ENCODE measurements around the gene WRAP73. TPM values are rescaled to one million over a fixed set of nuclear protein-coding genes. Genes with fewer than 3 reads are reported as not detected.

Gene WRAP73
- total RNA-seq, 1 experiment from 2014 or later, result 25.5 TPM

DNA sequence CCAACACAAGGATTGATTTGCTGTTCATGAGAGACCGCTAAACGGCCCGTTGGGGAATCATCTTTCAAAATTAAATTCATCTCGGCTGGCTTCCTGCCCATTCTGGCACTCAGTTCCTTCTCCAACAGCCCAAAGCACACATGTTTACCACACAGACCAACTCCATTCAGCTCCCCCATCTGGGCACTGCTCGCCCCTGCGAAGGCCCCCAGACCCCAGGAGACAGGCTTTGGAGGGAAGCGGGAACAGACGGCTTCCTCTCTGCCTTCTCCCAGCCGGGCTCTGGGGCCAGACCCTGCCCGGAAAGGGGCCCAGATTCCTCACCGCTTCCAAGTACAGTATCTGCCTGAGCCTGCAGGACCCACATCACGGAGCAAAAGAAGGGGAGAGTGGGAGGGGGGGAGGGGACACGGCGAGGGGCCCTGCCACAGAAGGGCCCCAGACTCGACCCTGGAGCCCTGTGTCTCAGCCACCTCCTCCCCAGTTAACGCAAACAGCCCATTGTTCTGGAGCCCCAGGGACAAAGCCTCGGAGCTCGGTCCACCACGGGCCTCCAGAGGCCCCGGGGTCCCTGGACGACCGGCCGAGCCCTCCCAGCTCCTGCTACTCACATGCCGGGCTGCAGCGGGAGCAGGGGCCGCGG is 39.3 kb downstream of the WRAP73 start:
- in situ Hi-C loops (cut with HindIII; ENCODE audit: low pct_unique_long_range_greater_than_20kb, low sequenced_read_pairs), result no loop called here
- DNase-seq (ENCODE audit: low read depth, low spot score), result no peak

DNA sequence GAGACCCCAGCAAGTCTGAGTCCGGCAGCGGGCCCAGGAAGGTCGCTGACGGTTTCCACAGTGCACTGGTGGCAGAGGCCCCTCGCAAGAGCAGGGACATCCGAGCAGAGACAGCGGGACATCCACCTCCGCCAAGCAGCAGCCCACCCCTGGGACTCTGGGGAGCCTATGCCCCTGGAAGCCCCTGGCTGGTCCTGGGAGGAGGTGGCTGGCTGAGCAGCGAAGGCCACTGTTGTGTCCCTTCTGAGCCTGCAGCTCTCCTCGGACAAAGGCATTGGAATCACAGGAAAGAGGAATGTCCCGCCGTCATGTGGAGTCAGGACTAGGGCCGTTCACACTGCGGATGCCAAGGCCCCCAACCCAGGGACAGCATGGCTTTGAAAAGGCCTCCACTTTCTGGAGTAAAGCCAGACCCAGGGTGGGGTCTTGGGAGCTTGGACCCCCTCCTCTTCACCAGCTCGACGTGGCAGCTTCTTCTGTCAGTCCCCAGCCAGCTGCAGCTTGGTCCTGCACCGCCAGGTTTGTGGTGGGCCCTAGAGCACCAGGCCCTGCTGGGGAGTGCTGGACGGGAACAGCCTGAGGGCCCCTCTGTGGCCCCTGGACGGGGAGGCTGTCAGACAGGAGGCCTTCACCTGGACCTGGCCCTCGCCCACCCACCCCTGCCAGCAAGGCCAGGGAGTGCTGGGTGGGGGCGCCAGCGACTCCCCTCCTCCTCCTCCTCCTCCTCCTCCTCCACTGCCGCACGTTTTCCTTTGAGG is 40.0 kb downstream of the WRAP73 start:
- in situ Hi-C loops (cut with HindIII; ENCODE audit: low pct_unique_long_range_greater_than_20kb, low sequenced_read_pairs), result no loop called here
- no peak for DNase-seq (ENCODE audit: low read depth, low spot score)

DNA sequence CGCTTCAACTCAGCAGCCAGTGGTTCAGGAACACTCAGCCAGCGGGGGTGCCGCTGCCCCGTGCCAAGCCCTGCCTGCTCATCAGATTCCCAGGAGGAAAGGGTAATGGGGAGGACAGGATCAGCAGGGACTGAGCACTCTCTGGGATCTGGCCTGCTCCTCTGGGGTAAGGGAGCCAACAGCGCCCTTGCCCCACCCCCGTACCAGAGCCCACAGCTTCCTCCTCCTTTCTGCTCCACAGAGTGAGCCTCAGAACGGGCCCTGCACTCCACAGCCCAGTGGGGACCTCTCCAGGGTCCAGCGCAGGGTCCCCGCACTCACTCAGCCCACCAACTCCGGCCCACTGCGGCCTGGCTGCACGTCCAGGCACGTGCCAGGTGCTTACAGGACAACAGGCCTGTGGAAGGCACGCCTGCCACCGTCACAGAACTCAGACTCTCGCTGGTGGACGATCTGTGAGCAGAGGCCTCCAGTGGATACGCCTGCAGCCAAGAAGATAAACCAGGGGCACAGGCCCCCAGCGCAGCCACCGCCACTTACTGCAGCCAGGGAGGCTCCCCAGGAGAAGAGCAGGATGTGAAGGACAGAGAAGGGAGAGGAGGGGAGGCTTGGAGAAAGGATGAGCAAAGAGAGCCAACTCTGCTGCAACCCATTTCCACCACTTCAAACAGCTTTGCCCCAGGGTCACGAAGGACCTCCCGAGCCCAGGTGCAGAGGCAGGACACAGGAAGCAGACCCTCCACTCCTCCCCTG is 40.7 kb downstream of the WRAP73 start:
- in situ Hi-C loops (cut with HindIII; ENCODE audit: low pct_unique_long_range_greater_than_20kb, low sequenced_read_pairs), result no loop called here
- no peak for DNase-seq (ENCODE audit: low read depth, low spot score)

DNA sequence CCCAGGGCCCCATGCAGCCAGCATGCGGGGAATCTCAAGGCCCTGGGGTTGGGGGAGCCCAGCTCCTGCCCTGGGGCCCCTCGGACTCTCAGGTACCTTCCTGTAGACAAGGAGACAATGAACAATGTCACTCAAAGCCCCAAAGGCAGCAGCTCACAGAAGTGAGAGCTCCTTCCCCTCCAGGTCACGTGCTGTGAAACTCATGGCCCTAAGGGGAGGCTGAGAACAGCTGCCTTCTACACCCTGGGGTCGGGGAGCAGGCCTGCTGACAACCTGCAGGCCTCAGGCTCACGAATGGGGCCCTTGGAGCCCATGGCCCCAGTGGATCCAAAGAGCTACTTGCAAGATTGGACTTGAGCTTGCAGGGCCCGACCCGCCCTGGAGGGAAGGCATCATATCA is 41.7 kb downstream of the WRAP73 start:
- DNase-seq (ENCODE audit: low read depth, low spot score), result no peak
- in situ Hi-C loops (cut with HindIII; ENCODE audit: low pct_unique_long_range_greater_than_20kb, low sequenced_read_pairs), result no loop called here

DNA sequence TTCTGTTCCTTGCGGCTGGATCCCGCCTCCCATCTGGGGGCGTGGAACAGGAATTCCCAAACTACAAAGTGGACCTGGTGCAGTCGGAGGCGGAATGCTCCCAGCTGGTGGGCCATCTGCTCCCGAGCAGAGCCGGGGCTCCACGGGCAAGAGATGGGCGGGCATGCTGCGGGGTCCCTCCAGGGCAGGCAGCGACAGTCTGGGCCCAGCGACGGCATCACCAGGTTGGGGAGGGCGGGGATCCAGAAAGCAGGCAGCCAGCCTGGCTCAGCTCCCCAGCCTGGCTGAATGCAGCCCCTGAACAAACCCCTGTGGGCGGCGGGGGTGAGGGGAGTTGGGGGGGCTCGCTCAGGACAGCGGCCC is 42.2 kb downstream of the WRAP73 start:
- in situ Hi-C loops (cut with HindIII; ENCODE audit: low pct_unique_long_range_greater_than_20kb, low sequenced_read_pairs), result no loop called here
- no peak for DNase-seq (ENCODE audit: low read depth, low spot score)

DNA sequence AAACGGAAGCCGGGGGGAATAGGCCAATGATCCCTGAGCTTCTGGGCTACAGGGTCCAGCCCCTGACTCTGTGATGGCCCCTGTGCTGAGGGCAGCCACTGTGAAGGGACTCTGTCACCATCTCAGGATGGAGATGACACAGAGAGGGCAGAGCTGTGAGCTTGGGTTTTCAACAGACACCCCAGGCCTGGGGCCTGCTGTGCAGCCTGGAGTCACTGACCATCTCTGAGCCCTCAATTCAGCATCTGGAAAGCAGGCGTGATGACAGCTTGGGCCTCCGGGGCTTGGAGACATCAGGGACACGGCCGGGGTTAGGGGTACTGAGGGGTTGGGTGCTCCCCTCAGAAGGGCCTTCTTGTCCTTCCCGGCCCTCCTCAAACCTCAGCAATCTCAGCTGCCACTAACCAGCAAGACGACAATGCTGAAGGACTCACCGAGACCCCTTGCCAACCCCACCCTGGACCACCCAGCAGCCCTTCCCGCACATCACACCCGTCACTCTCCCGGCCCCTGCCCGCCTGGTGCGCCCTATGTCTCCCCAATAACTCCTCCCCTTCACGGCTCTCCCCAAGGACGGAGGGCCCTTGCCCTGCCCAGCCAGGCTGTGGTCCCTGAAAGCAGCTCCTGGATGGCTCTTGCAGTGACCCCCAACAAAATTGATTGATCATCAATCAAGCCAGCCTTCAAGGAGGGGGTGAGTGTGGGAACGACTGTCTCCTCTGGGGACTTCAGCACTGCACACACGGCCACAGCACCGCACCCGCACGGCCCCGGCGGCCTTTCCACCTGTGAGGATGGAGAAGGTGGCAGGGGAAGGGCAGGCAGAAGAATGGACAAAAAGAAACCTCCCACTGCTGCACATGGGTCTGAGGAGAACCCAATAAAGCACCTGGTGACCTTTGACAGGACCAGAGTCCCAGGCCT is 42.9 kb downstream of the WRAP73 start:
- in situ Hi-C loops (cut with HindIII; ENCODE audit: low pct_unique_long_range_greater_than_20kb, low sequenced_read_pairs), result no loop called here
- no peak for DNase-seq (ENCODE audit: low read depth, low spot score)

DNA sequence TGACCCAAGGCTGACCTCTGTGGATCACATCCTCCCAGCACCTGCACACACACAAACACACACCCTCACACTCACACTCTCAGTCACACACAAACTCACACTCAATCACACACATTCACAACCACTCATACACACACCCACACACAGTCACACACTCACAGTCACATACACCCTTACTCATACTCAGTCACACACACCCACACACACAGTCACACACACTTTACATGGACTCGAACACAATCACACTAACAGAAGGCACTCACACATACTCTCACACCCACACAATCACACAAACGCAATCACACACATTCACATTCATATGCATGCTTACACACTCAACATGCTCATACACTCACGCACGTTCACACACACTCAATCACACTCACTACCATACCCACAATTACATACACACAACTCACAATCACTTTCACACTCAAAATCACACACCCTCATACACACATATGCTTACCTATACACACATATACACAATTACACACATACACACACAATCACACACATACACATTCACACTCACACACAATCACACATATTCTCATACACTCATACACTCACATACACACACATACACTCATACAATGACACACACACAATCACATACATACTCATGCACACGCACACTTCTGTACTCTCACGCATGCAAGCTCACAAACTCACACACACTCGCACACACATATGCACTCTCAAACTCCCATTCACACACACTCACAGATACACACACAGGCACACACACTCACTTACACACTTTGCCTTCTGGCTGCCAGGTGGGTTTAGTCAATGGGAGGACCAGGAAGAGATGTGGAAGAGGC is 44.7 kb downstream of the WRAP73 start:
- no peak for DNase-seq (ENCODE audit: low read depth, low spot score)
- in situ Hi-C loops (cut with HindIII; ENCODE audit: low pct_unique_long_range_greater_than_20kb, low sequenced_read_pairs), result no loop called here

DNA sequence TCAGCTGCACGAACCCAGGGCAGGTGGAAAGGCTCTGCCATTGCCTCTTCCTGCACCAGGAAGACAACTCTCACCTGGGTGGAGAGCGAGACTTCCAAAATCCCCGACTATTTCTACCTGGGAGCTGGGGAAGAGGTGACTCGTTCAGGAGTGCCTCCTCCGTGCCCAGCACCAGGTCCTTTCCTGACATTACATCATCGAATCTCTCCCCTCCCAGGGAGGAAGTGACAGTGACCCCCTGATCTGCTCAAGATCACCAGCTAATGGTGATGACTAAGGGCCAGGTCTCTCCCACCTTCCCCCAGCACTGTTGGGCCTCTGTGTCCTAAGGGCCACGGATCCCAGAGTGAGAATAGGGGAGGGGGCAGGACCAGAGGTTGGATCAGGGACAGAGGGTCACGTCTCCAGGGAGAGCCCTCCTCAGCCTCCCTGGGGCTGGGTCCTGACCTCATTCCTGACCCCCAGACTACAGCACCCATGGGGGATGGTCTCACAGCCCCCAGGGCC is 45.4 kb downstream of the WRAP73 start:
- in situ Hi-C loops (cut with HindIII; ENCODE audit: low pct_unique_long_range_greater_than_20kb, low sequenced_read_pairs), result no loop called here
- DNase-seq (ENCODE audit: low read depth, low spot score), result no peak

DNA sequence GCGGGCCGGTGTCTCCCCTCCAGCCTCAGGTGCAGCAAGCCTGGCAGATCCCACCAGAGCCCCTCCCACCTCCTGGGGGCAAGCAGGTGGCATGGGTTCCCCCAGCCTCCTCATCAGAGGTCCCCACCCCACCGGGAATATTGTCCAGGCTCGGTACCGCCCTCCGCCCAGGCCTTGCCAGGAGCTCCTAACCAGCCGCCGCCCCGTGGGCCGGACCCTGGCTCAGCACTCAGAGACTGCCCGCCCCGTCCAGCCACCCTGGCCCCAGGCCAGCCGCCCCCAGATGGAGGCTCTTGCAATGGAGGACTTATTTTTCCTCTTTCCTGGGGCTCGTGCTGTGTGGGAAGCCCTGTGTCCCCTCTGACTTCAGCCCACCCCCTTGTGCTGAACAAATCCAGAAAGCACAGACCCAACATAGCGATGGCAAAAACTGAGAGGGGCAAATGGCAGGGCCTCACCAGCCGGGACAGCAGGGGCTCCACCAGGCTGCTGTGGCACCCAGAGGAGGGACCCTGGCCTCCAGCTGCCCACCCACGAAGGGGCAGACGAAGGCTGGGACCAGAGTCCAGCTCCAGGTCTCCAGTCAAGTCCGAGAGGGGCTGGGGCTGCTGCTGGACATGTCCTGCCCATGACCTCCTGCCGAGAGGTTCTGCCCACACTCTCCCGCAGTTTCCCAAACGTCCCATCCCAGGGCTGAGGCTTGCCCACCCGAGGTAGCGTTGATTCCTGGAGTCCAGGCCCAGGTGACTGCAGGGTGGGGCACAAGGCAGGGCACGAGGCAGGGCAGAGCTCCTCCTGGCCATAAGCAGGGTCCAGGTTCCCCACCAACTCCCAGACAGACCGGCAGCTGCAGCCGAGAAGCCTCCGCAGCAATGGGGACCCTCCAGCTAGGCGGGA is 46.1 kb downstream of the WRAP73 start:
- in situ Hi-C loops (cut with HindIII; ENCODE audit: low pct_unique_long_range_greater_than_20kb, low sequenced_read_pairs), result no loop called here
- no peak for DNase-seq (ENCODE audit: low read depth, low spot score)

DNA sequence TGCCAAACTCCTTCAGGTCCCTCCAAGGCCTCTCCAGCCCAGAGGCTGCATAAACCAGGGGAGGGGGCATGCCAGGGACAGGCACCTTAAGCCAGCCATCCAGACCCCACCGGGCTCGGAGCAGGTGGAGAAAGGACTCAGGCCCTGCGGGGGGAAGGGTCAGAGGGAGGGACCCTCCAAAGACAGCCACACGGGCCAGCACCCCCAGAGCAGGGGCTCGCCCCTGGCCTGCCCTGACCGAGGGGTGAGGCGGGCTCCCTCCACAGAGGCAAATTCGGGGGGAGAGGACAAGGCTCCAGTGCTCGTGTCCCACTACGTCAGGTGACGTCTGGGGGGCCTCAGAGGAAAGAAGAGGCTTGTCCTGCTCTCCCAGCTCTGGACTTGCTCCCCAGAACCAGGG is 46.7 kb downstream of the WRAP73 start:
- DNase-seq (ENCODE audit: low read depth, low spot score), result no peak
- in situ Hi-C loops (cut with HindIII; ENCODE audit: low pct_unique_long_range_greater_than_20kb, low sequenced_read_pairs), result no loop called here

DNA sequence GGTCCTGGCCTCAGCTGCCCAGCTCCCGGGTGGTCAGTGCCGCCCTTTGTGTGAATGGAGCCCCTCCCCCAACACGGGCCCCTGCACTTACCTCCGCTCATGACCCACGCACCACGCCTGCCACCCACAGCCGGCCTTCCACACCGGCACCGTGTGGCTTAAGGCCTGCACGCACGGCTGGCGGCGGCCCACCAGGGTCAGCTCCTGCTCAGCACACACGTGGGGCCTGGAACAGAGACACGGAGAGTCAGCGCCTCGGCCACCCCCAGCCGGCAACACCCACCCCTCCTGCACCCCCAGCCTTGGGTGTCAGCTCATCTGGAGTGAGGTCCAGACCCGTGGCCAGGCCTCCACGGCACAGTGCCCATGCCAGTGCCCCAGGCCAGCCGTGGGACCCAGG is 47.5 kb downstream of the WRAP73 start:
- no peak for DNase-seq (ENCODE audit: low read depth, low spot score)
- in situ Hi-C loops (cut with HindIII; ENCODE audit: low pct_unique_long_range_greater_than_20kb, low sequenced_read_pairs), result no loop called here

DNA sequence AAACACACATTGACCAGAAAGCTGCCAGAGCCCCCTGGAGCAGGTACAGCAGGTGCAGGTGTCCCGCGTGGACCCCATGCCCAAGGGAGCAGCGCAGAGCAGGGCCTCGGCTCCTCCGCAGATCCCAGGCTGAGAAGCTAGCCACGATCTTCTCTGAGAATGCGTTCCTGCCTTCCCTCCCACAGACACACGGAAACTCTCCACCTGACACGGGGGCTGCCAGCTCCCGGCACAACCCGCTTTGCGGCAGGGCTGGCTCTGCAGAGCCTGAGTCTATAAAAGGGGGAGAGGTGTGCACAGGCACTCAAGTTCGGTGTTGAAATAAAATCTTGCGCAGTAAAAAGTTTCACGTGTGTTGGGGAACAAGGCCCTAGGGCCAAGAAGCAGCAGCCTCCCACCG is 48.2 kb downstream of the WRAP73 start:
- in situ Hi-C loops (cut with HindIII; ENCODE audit: low pct_unique_long_range_greater_than_20kb, low sequenced_read_pairs), result no loop called here
- no peak for DNase-seq (ENCODE audit: low read depth, low spot score)

DNA sequence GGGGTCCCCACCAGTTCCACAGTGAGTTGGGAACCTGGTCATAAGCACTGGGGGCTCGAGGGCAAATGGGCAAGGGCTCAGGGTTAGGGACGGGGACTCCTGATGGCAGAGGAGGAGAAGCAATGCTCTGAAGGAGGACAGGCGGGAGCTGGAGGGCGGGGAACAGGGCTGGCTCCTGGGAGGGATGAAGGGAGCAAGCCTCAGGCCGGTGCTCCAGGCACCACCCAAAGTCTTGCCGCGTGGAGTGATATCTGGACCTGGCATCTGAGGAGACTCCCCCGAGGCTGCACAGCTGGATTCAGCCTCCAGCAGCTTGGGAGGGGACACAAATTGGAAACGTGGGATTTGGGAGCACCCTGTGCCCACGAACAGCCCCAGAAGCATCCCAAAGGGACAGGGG is 49.5 kb downstream of the WRAP73 start:
- no peak for DNase-seq (ENCODE audit: low read depth, low spot score)

DNA sequence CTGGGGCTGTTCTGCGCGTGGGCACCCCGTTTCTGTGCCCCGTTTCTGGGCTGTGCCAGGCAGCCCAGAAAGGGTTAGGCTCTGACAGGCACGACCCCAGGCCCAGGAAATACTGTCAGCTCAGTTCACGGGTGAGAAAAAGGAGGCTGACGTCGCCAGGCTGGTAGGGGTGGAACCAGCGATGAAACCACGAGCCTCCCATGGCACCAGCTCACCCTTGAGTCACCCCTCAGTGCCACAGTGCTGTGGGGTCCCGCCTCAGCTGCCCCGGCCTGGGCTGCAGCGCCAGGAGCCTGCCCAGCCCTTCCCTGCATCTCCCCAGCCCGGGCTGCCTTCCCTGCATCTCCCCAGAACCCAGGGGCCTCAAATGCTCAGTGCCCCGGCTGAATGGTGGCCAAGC is 50.1 kb downstream of the WRAP73 start:
- in situ Hi-C loops (cut with HindIII; ENCODE audit: low pct_unique_long_range_greater_than_20kb, low sequenced_read_pairs), result no loop called here
- DNase-seq (ENCODE audit: low read depth, low spot score), result no peak

More for the DNA sequence above, 49.5 kb downstream of the WRAP73 start:
- in situ Hi-C loops (cut with HindIII; ENCODE audit: low pct_unique_long_range_greater_than_20kb, low sequenced_read_pairs), result no loop called here

DNA sequence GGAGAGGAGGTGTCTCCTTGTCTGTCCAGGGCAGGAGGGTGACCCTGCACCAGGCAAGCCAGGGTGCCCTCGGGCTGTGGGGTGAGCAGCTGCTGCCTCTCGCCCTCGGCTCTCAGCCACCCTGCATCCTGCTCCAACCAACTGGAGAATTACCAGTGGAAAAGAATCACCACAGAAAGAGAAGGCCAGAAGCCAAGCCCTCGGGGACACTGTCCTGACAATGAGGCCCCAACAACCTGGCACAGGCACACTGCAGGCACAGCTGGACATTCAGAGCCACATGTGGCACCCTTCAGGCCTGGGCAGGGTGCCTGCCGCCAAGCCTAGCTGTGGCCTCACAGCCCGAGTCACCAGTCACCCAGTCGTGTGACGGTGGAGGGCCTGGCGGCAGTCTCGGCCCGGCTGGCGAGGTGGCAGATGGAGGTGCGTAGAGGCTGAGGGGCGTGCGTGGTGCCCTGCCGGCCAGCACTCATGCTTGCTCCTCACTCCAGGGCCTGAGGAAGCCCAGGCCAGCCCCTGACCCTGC is 50.6 kb downstream of the WRAP73 start:
- no peak for DNase-seq (ENCODE audit: low read depth, low spot score)
- in situ Hi-C loops (cut with HindIII; ENCODE audit: low pct_unique_long_range_greater_than_20kb, low sequenced_read_pairs), result no loop called here
